Measurements from ENCODE around the gene GRPEL1. TPM values are rescaled to one million over a fixed set of nuclear protein-coding genes. Genes with fewer than 3 reads are reported as not detected.

Gene GRPEL1
- total and polyA plus RNA-seq, 10 of the 15 experiments (the other 5 are each of a cell fraction or from before 2014, with no cell fraction given), result 30.8 to 119 (median 67.6) TPM

DNA sequence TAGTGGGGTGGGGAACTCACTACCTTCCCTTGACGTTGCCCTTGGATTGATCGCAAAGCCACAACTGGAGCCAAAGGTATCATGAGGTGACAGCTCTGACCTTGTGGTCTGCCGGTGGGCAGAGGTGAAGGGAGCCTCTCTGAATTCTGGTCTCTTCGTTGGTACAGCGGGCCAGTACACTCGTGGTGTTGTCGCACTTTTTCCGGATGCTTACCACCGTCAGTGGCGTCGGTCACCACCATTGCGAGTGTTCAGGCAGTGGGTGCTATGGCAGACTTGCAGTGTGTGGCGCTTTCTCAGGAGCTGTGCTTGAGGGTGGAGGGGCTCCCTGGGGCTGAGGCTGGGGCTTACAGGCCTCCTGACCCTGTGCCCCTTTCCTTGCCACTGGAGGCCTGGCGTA is 5.2 kb upstream of the GRPEL1 start (continued):
- TF ChIP-seq, protein P1, sequence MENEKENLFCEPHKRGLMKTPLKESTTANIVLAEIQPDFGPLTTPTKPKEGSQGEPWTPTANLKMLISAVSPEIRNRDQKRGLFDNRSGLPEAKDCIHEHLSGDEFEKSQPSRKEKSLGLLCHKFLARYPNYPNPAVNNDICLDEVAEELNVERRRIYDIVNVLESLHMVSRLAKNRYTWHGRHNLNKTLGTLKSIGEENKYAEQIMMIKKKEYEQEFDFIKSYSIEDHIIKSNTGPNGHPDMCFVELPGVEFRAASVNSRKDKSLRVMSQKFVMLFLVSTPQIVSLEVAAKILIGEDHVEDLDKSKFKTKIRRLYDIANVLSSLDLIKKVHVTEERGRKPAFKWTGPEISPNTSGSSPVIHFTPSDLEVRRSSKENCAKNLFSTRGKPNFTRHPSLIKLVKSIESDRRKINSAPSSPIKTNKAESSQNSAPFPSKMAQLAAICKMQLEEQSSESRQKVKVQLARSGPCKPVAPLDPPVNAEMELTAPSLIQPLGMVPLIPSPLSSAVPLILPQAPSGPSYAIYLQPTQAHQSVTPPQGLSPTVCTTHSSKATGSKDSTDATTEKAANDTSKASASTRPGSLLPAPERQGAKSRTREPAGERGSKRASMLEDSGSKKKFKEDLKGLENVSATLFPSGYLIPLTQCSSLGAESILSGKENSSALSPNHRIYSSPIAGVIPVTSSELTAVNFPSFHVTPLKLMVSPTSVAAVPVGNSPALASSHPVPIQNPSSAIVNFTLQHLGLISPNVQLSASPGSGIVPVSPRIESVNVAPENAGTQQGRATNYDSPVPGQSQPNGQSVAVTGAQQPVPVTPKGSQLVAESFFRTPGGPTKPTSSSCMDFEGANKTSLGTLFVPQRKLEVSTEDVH (IDR thresholded peaks at IDR 0.05; ENCODE audit: low read depth, partially characterized antibody), result no peak

DNA sequence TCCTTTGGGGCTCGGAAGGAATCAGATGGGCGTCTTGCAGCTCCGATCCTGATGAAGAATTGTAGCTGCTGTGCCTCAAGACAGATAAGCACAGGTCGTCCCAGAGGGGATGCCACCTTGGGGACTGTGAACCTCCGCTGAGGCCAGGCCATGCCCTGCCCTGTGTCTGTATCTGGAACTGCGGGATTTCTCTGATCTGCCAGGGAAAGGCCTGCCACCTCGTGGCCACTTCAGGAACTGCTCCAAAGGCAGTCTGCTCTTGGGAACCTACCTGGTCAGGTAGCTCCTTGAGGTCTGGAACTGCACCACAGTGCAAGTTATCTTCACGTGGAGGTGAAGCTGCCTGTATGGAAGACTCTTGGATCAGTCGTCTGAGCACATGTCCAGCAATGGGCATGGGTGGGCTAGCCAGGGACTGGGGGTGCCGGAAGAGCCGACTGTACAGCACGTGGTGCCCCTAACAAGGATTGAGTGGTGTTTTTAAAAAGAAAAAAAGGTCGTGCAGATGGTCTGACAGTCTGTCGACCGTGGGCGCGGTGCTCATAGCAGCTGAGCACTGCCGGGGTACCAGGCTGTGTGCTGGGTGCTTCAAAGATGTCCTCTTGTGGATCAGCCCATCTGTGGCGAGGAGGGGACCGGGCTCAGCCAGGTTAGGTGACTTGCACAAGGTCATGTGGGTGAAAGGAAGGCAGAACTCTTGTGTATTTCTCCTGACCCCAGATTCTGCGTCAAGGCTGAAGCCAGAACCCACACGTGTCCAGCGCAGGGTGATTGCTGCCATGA is 3.1 kb upstream of the GRPEL1 start:
- DNase-seq (ENCODE audit: low read depth, low spot score), result peak; percentile 45
- H3K27me3 ChIP-seq (replicated peaks in 1 of 2; ENCODE audit: control insufficient read depth in 2 of 2, insufficient read depth in 2 of 2, low read length in 1 of 2), result no peaks in the 10 kb centered on the region; a peak in 1 of 4 replicates
- WGBS (ENCODE audit: insufficient coverage, insufficient replicate concordance, low lambda C conversion rate, missing lambda C conversion rate), result 28% methylated on average over 23 of the region's 23 CpGs
- SMC1A ChIA-PET (ENCODE audit: uncharacterized antibody, unreplicated experiment), result interaction anchor here (0.6 to 7.2 kb wide), 21 partner anchors 9 to 351 kb away, joined by 3 to 79 read pairs (median 5); partner anchors contain the start of genes TADA2B and TBC1D14
- H3K27ac ChIP-seq (ENCODE audit: control insufficient read depth, insufficient read depth), result no peak overlapping the region
- no peak overlapping the region for H3K9ac ChIP-seq (ENCODE audit: control insufficient read depth, insufficient read depth, low read length)
- ATAC-seq, result peak; percentile 46
- BruUV-seq (replicated peaks), result no TSS peak
- no peaks in the 10 kb centered on the region for H3K36me3 ChIP-seq (ENCODE audit: control insufficient read depth in 2 of 2, insufficient read depth in 2 of 2, low read length in 1 of 2)
- peak; percentile 93 for FAIRE-seq
- RAD21 ChIA-PET (ENCODE audit: unreplicated experiment), result interaction anchor here (0.6 to 6.0 kb wide), 19 partner anchors 11 to 353 kb away, joined by 3 to 87 read pairs (median 4); partner anchors contain the start of genes TADA2B and TBC1D14
- no peaks in the 10 kb centered on the region for H4K20me1 ChIP-seq (ENCODE audit: control insufficient read depth, insufficient read depth)
- peaks cover 14% of the 10 kb centered on the region for H3K4me1 ChIP-seq (ENCODE audit: control insufficient read depth, insufficient read depth, low read length)
- H3K4me2 ChIP-seq (ENCODE audit: control insufficient read depth, insufficient read depth), result no peak overlapping the region
- no peaks in the 10 kb centered on the region for H3K9me3 ChIP-seq (replicated peaks; ENCODE audit: control insufficient read depth, insufficient read depth, low read length)
- POLR2A ChIA-PET, result interaction anchor here (1.0 to 1.5 kb wide), 3 partner anchors 9 to 352 kb away, joined by 3 to 4 read pairs (median 3); a partner anchor contains a TSS
- H3K4me3 ChIP-seq, result no peak overlapping the region
- H2AFZ ChIP-seq (ENCODE audit: control insufficient read depth, low read depth, low read length), result peak overlapping the region; percentile 62
- CTCF ChIA-PET, result interaction anchor here (0.6 to 11.2 kb wide), 34 partner anchors 8 to 409 kb away, joined by 3 to 210 read pairs (median 4); partner anchors contain the start of genes BLOC1S4, TADA2B and TBC1D14
- peaks cover 20% of the 10 kb centered on the region for H3K79me2 ChIP-seq (ENCODE audit: control insufficient read depth, insufficient read depth, low read length)
- intact Hi-C loops (cut with micrococcal nuclease; ENCODE audit: unreplicated experiment), result loop anchor here (1.0 to 5.0 kb wide), 6 partner anchors 27 to 351 kb away; no protein-coding TSS in a partner anchor
- in situ Hi-C loops (cut with MboI), result loop anchor here (5.0 kb wide), 2 partner anchors 164 to 349 kb away; partner anchors contain the start of gene TBC1D14
- TF ChIP-seq, protein P2, sequence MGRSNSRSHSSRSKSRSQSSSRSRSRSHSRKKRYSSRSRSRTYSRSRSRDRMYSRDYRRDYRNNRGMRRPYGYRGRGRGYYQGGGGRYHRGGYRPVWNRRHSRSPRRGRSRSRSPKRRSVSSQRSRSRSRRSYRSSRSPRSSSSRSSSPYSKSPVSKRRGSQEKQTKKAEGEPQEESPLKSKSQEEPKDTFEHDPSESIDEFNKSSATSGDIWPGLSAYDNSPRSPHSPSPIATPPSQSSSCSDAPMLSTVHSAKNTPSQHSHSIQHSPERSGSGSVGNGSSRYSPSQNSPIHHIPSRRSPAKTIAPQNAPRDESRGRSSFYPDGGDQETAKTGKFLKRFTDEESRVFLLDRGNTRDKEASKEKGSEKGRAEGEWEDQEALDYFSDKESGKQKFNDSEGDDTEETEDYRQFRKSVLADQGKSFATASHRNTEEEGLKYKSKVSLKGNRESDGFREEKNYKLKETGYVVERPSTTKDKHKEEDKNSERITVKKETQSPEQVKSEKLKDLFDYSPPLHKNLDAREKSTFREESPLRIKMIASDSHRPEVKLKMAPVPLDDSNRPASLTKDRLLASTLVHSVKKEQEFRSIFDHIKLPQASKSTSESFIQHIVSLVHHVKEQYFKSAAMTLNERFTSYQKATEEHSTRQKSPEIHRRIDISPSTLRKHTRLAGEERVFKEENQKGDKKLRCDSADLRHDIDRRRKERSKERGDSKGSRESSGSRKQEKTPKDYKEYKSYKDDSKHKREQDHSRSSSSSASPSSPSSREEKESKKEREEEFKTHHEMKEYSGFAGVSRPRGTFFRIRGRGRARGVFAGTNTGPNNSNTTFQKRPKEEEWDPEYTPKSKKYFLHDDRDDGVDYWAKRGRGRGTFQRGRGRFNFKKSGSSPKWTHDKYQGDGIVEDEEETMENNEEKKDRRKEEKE (IDR thresholded peaks at IDR 0.05), result no peak
- no peak for TF ChIP-seq NR2C1 (IDR thresholded peaks at IDR 0.05)
- TF ChIP-seq YY1 (IDR thresholded peaks at IDR 0.05; ENCODE audit: low read depth, low read length), result peak; percentile 74
- TF ChIP-seq DPF2 (IDR thresholded peaks at IDR 0.05), result no peak
- TF ChIP-seq IKZF2 (IDR thresholded peaks at IDR 0.05), result no peak
- peak; percentile 51 for TF ChIP-seq RUNX3 (IDR thresholded peaks at IDR 0.05; ENCODE audit: low read length)
- peak; percentile 41; the same call in 1 of the 2 replicates for TF ChIP-seq RFX5 (IDR thresholded peaks at IDR 0.05; ENCODE audit: low read depth, low read length)
- TF ChIP-seq, protein P3, sequence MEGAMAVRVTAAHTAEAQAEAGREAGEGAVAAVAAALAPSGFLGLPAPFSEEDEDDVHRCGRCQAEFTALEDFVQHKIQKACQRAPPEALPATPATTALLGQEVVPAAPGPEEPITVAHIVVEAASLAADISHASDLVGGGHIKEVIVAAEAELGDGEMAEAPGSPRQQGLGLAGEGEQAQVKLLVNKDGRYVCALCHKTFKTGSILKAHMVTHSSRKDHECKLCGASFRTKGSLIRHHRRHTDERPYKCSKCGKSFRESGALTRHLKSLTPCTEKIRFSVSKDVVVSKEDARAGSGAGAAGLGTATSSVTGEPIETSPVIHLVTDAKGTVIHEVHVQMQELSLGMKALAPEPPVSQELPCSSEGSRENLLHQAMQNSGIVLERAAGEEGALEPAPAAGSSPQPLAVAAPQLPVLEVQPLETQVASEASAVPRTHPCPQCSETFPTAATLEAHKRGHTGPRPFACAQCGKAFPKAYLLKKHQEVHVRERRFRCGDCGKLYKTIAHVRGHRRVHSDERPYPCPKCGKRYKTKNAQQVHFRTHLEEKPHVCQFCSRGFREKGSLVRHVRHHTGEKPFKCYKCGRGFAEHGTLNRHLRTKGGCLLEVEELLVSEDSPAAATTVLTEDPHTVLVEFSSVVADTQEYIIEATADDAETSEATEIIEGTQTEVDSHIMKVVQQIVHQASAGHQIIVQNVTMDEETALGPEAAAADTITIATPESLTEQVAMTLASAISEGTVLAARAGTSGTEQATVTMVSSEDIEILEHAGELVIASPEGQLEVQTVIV (IDR thresholded peaks at IDR 0.05; ENCODE audit: borderline replicate concordance, partially characterized antibody), result no peak
- peak; percentile 93 for TF ChIP-seq RAD21 (IDR thresholded peaks at IDR 0.05; ENCODE audit: insufficient read depth, low read depth, low read length)
- TF ChIP-seq SPI1 (IDR thresholded peaks at IDR 0.05; ENCODE audit: borderline replicate concordance, insufficient read depth, low read depth, low read length), result no peak
- TF ChIP-seq CBX5 (IDR thresholded peaks at IDR 0.05; ENCODE audit: low read depth), result no peak
- no peak for TF ChIP-seq TBL1XR1 (IDR thresholded peaks at IDR 0.05; ENCODE audit: low read depth, low read length)
